Heart right ventricle (tissue), 16 donors: ENCODE measurements around the gene ORC4. TPM values are rescaled to one million over a fixed set of nuclear protein-coding genes. Genes with fewer than 3 reads are reported as not detected.

Experiments used
- ATAC-seq, 8 donors: fragments of 200-7000 bp; cut with Tn5 transposase; one replicate each; pipeline ENCODE4 v1.9.1; 2020; ENCODE audit warnings: mild to moderate bottlenecking in 8 of 8, moderate library complexity in 8 of 8, moderate number of reproducible peaks in 1 of 8
- DNase-seq, 2 donors: peaks; one replicate each; pipeline ENCODE4 v3.0.0-alpha.2; 2020
- H3K27ac ChIP-seq, 10 donors: fragments of 200-600 bp; sonication (generic) in 2 of 10; one replicate each; pipeline versions ENCODE4 v1.5.0 to v1.8.0; 2020 to 2022; ENCODE audit warnings: mild to moderate bottlenecking in 3 of 10
- H3K27me3 ChIP-seq, 7 donors: fragments of 200-600 bp; one replicate each; pipeline ENCODE4 v1.8.0; 2021 to 2022; ENCODE audit warnings: mild to moderate bottlenecking in 2 of 7
- H3K36me3 ChIP-seq, 9 donors: fragments of 200-600 bp; sonication (generic) in 1 of 9; one replicate each; pipeline versions ENCODE4 v1.5.0 to v1.8.0; 2020 to 2022; ENCODE audit warnings: mild to moderate bottlenecking in 2 of 9
- H3K4me1 ChIP-seq, 9 donors: fragments of 200-600 bp; sonication (generic) in 1 of 9; one replicate each; pipeline versions ENCODE4 v1.5.0 to v1.8.0; 2020 to 2022; ENCODE audit warnings: mild to moderate bottlenecking in 4 of 9
- H3K4me3 ChIP-seq, 10 donors: fragments of 200-600 bp; sonication (generic) in 2 of 10; one replicate each; pipeline versions ENCODE4 v1.5.0 to v1.8.0; 2020 to 2022; ENCODE audit warnings: mild to moderate bottlenecking in 7 of 10, moderate library complexity in 2 of 10
- H3K9me3 ChIP-seq, 11 donors: fragments of 200-600 bp in 10 of 11; sonication (generic) in 2 of 11; one replicate each; pipeline versions ENCODE4 v1.5.0 to v1.8.0; 2013 to 2022; ENCODE audit warnings: mild to moderate bottlenecking in 2 of 11, control low read depth in 1 of 11, moderate library complexity in 1 of 11
- CTCF ChIP-seq, 9 donors: fragments of 200-600 bp; sonication (generic) in 2 of 9; IDR thresholded peaks; one replicate each; pipeline versions ENCODE4 v1.5.0 to v1.8.0; 2021 to 2022; ENCODE audit warnings: antibody characterized with exemption in 9 of 9, mild to moderate bottlenecking in 5 of 9, moderate library complexity in 1 of 9
- WGBS, 2 donors: extraction: QIAGEN DNeasy Blood & Tissue Kit; methylation state at CpG; one replicate each; pipeline ENCODE4 v1.1.7; 2013; ENCODE audit warnings: inconsistent platforms in 1 of 2; 5-methylcytosine and 5-hydroxymethylcytosine counted together
- intact Hi-C, 10 donors: fragments of 100-400 bp; cut with DNase I; formaldehyde crosslinking; loops; one replicate each; pipeline versions ENCODE4 v1.11.1 to v1.14.2; 2022
- polyA plus RNA-seq, 2 donors: library from polyadenylated mRNA; stranded (reverse); fragments of 200-250 nt; gene quantifications; one replicate each; pipeline ENCODE4 v1.2.3, GENCODE V29; 2013
- total RNA-seq, 10 donors: library from RNA; stranded (reverse); fragmentation: NEBNext Ultra II Directional in 3 of 10; extraction: Animal tissue kit (Norgen Biotek cat#: 25700) in 3 of 10; gene quantifications; one replicate each; pipeline versions ENCODE4 v1.2.1 to v1.2.4, GENCODE V29; 2021 to 2023
- donor health status: Arrhythmogenic right ventricular cardiomyopathy.
- donor health status: ischemic (EF 13 %, LVEDD 7.1; RV severe dilation, severe dysfunction).
- donor health status: healthy with polysubstance abuse.
- donor health status: DM: no; HTN: yes; CAD: no.
- donor health status: DM: no; HTN: no; CAD: no.
- donor health status: ischemic (EF 25% LVEDD 6.9; RV normal size, moderate dysfunction).
- donor health status: ischemic (EF 25% LVEDD 5.7; RV mildly dilated, moderate dysfunction).
- donor health status: healthy.
- donor health status: DM: yes; HTN: yes; CAD: no.
- donor health status: Ischemic cardiomyopathy.
- donor health status: ischemic (EF 35%, LVEDD 5.7; RV mildly dilated, moderate dysfunction).
- donor health status: nonischemic (EF 11% LVEDD 7.7; RV severe dilation, severe dysfunction).
- donor health status: DM: yes; HTN: yes; CAD: no.
- donor health status: PGD.
- donor health status: ischemic (EF 29% LVEDD 5.4; RV normal size, mild dysfunction).
- donor health status: nonischemic (EF 23%, LVEDD 6.1; RV moderate dilation, normal function).

The ORC4 gene
- total and polyA plus RNA-seq, 12 donors: 8.4 to 51.7 (median 38.8) TPM

GRCh38 chr2:147989102-147989501 is 31.4 kb downstream of the ORC4 start:
- no peaks in the 10 kb centered on the region for H3K36me3 ChIP-seq
- no peaks in the 10 kb centered on the region for H3K27me3 ChIP-seq
- WGBS, 2 donors: 95 to 98% methylated on average over 3 of the region's 3 CpGs
- intact Hi-C loops: loop anchor here in 4 of 10 donors (5.0 to 10.0 kb wide), 3 partner anchors 516 to 1006 kb away; no protein-coding TSS in a partner anchor
- H3K4me1 ChIP-seq: peaks cover 0 to 12% (median 0%) of the 10 kb centered on the region in 9 donors
- TF ChIP-seq CTCF (IDR thresholded peaks at IDR 0.05): no peak
- ATAC-seq (no peak), DNase-seq (no peak)
- H3K27ac ChIP-seq: no peak overlapping the region
- H3K9me3 ChIP-seq: no peaks in the 10 kb centered on the region
- no peak overlapping the region for H3K4me3 ChIP-seq

GRCh38 chr2:147980940-147981528 is 39.5 kb downstream of the ORC4 start:
- DNase-seq: no peak

GRCh38 chr2:147977679-147978078 is 42.9 kb downstream of the ORC4 start:
- intact Hi-C loops: no loop called here
- Histone ChIP-seq H3K4me1 (peaks cover 0 to 18% (median 0%) of the 10 kb centered on the region in 9 donors), H3K36me3 (peaks cover 0 to 12% (median 5%) of the 10 kb centered on the region in 9 donors), H3K27ac (no peak overlapping the region), H3K9me3 (peaks cover 0 to 5% (median 0%) of the 10 kb centered on the region in 11 donors), H3K4me3 (no peak overlapping the region), H3K27me3 (no peaks in the 10 kb centered on the region)
- no peak for DNase-seq
- peak in 2 of 8 donors; percentile 12 to 37 for ATAC-seq
- 93 to 99% methylated on average over 3 of the region's 3 CpGs for WGBS, 2 donors
- TF ChIP-seq CTCF (IDR thresholded peaks at IDR 0.05): no peak

More at GRCh38 chr2:147980940-147981528, 39.5 kb downstream of the ORC4 start:
- no peak overlapping the region for H3K27ac ChIP-seq
- H3K36me3 ChIP-seq: no peaks in the 10 kb centered on the region
- H3K4me3 ChIP-seq: no peak overlapping the region
- WGBS, 2 donors: 93% methylated on average over 5 of the region's 5 CpGs
- peaks cover 0 to 5% (median 0%) of the 10 kb centered on the region in 11 donors for H3K9me3 ChIP-seq
- intact Hi-C loops: loop anchor here in 3 of 10 donors (10.0 kb wide), 2 partner anchors 524 to 1014 kb away; no protein-coding TSS in a partner anchor
- no peaks in the 10 kb centered on the region for H3K27me3 ChIP-seq
- ATAC-seq: no peak
- peaks cover 0 to 18% (median 0%) of the 10 kb centered on the region in 9 donors for H3K4me1 ChIP-seq
- TF ChIP-seq CTCF (IDR thresholded peaks at IDR 0.05): no peak

DNA sequence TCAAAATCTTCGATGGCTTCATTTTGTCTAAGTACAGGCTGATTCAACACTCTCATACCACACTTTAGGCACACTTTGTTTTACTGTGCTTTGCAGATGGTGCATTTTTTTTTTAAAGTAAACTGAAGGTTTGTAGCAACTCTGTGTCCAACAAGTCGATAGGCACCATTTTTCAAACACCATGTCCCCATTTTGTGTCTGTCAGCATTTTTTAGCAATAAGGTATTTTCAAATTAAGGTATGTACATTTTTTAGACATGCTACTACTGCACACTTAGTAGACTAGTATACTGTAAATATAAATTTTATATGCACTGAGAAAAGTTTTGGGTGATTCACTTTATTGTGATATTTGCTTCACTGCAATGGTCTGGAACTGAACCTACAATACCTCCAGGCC is 44.4 kb downstream of the ORC4 start:
- ATAC-seq: no peak
- peaks cover 0 to 28% (median 8%) of the 10 kb centered on the region in 9 donors for H3K36me3 ChIP-seq
- no peak for TF ChIP-seq CTCF (IDR thresholded peaks at IDR 0.05)
- H3K9me3 ChIP-seq: peaks cover 0 to 5% (median 0%) of the 10 kb centered on the region in 11 donors
- no peak overlapping the region for H3K4me3 ChIP-seq
- no peaks in the 10 kb centered on the region for H3K27me3 ChIP-seq
- intact Hi-C loops: no loop called here
- DNase-seq: no peak
- H3K4me1 ChIP-seq: peaks cover 0 to 9% (median 0%) of the 10 kb centered on the region in 9 donors
- WGBS, 2 donors: 91 to 99% methylated on average over 2 of the region's 2 CpGs
- H3K27ac ChIP-seq: no peak overlapping the region
